Adipose tissue (tissue), 3 donors: ENCODE data around the gene WEE2. TPM values are rescaled to one million over a fixed set of nuclear protein-coding genes. Genes with fewer than 3 reads are reported as not detected.
"Not testable (repeated sequence)": the region's sequence is repeated elsewhere in the genome, so short reads cannot be mapped to it uniquely, and the experiment has no call there.

ENCODE experiments used
- H3K27ac ChIP-seq: one replicate; pipeline ENCODE4 v1.5.1; 2013; ENCODE audit warnings: low read depth, low read length
- WGBS, 3 donors: extraction: QIAGEN DNeasy Blood & Tissue Kit; methylation state at CpG; one replicate each; pipeline ENCODE4 v1.1.7; 2013; 5-methylcytosine and 5-hydroxymethylcytosine counted together
- polyA plus RNA-seq, 3 donors: library from polyadenylated mRNA; stranded (reverse); fragments of 200-250 nt; gene quantifications; one replicate each; pipeline ENCODE4 v1.2.3, GENCODE V29; 2013
- donor health status: healthy with polysubstance abuse.
- donor health status: Bipolar disorder and iron deficiency.
- donor health status: healthy.

Gene WEE2
- polyA plus RNA-seq, 3 donors: 0.12 TPM; not detected in 2

DNA sequence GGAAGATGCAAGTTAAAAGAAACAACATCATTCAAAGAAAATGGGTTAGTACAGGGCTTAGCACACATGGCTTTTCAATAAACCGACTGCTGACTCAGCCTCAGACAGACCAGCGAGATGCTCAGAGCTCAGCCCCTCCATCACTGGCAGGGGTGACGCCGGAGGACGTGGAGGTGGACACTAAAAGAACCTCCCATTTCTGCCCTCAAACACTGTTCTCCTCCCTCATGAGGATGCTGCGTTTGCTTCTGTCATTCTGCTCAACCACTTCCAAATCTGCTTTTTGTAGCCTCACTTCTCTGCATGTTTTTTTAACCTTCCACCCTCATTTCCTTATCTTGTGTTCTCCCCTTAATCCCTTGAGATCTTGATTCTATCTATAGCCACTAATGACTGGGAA, 21.5 kb upstream of the WEE2 start:
- 59 to 91% (median 62%) methylated on average over 6 of the region's 6 CpGs for WGBS, 3 donors
- H3K27ac ChIP-seq: no peak overlapping the region

DNA sequence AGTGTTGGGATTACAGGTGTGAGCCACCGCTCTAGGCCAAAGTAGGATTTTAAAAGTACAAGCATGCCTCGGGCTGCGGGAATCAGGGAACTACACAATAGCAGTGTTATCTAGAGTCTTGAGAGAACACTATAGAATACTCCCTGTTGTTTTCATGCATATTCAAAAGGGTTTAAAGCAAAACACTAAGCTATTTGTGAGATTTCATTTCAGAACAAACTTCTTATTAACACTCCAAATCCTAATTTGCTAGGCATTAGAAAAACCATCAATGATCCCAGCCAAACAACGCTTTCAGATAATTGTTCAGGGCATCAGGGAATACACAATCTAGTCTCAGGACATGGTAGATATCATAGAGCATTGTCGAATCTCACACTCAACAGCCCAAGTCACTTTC, 20.1 kb upstream of the WEE2 start:
- 91 to 96% (median 94%) methylated on average over 5 of the region's 5 CpGs for WGBS, 3 donors

DNA sequence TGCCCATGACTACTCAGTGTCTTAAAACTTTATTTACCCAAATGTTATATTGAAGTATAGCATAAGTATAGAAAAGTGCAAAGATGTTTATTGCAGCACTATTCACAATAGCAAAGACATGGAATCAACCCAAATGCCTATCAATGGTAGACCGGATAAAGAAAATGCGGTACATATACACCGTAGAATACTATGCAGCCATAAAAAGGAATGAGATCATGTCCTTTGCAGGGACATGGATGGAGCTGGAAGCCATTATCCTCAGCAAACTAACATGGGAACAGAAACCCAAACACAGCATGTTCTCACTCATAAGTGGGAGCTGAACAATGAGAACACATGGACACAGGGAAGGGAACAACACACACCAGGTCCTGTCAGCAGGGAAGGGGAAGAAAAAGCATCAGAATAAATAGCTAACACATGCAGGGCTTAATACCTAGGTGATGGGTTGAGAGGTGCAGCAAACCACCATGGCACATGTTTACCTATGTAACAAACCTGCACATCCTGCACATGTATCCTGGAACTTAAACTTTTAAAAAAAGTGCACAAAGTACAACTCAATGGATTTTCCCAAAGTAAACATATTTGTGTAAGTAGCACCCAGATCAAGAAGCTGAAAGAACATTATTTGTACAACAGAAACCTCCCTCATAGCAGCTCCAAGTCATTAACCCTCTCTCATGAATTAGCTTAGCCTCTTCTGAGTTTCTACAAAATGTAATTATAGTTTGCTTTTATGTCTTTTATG, 18.9 kb upstream of the WEE2 start:
- not testable (repeated sequence) for H3K27ac ChIP-seq
- 95 to 100% (median 98%) methylated on average over 3 of the region's 3 CpGs for WGBS, 3 donors

More for the DNA sequence above, 20.1 kb upstream of the WEE2 start:
- no peak overlapping the region for H3K27ac ChIP-seq

DNA sequence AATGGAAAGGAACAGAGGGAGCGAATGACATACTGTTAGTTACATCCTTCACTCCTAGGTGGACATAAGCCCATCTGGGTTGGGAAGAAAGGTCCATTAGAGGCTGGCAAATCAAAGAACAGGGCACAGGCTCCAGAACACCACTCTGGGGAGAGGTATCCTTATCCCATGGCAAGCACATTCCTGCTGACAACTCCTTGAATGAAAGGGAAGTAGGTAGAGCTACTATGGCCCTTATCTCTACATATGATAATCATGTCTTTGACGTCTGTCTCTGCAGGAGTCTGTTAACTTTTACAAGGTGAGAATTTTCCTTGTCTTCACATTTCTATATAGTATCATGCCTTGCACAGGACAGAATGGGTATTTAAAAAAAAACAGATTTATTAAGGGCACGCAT, 16.6 kb upstream of the WEE2 start:
- 79 to 89% (median 88%) methylated on average over 3 of the region's 3 CpGs for WGBS, 3 donors
- no peak overlapping the region for H3K27ac ChIP-seq

DNA sequence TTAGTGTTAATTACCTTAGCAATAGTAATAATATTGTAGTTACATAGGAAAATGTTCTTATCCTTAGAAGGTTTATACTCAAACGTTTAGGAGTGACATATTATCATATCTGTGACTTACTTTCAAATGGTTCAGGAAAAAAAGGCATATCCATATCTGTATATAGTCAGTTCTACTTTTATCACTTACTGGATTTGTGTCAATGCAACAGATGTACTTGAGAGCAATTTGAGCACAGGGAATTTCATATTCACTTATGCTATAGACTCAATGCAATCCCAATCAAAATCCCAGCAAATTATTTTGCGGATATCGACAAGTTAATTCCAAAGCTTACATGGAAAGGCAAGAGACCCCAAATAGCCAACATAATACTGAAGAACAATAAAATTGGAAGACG, 16.2 kb upstream of the WEE2 start:
- WGBS, 3 donors: 80 to 92% (median 87%) methylated on average over 4 of the region's 4 CpGs
- no peak overlapping the region for H3K27ac ChIP-seq

GRCh38 chr7:141693082-141693481, 15.1 kb upstream of the WEE2 start:
- H3K27ac ChIP-seq: no peak overlapping the region
- WGBS, 3 donors: 63 to 97% (median 95%) methylated on average over 3 of the region's 3 CpGs

DNA sequence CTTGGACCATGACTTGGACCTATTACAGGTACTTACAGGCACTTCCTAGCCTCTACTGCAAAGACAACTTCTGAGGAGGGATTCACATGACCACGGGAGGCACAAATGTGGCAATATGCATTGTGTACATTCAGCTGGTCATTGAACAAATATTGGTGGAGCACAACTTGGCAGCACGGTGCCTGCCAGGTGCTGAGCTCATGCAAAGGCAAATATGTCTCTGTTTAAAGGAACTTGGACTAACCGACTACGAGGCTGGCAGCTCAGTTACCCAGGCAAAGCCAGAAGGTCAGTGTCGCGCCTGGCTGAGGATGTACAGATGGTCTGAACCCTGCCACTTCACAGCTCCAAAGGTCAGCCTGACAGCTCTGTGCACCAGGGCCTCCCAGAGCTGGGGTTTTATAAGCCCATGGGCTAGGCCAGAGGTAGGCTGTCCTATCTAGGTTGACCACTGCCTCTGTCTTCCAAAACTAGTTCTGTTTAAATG, 12.3 kb upstream of the WEE2 start:
- H3K27ac ChIP-seq: no peak overlapping the region
- 30 to 88% (median 86%) methylated on average over 6 of the region's 6 CpGs for WGBS, 3 donors

DNA sequence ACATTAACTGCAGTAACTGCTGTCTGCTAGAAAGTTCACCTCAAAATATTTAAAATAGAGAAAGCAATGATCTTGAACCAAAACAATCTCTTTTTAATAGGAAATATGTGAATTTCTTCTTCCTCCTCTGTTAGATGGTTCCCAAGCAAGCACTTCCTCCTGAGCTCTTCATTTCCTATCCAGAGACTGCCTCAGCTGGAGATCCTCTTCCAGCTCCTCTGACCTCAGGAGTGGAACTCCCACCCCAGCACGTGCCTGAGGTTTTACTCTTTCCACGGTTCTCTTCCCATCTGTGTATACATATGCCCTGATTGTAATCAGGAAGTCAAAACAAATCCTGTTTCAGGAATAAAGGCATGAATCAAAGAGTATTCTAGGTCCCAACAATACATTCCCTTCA, 11.8 kb upstream of the WEE2 start:
- 20 to 33% (median 21%) methylated on average over 2 of the region's 2 CpGs for WGBS, 3 donors
- no peak overlapping the region for H3K27ac ChIP-seq

DNA sequence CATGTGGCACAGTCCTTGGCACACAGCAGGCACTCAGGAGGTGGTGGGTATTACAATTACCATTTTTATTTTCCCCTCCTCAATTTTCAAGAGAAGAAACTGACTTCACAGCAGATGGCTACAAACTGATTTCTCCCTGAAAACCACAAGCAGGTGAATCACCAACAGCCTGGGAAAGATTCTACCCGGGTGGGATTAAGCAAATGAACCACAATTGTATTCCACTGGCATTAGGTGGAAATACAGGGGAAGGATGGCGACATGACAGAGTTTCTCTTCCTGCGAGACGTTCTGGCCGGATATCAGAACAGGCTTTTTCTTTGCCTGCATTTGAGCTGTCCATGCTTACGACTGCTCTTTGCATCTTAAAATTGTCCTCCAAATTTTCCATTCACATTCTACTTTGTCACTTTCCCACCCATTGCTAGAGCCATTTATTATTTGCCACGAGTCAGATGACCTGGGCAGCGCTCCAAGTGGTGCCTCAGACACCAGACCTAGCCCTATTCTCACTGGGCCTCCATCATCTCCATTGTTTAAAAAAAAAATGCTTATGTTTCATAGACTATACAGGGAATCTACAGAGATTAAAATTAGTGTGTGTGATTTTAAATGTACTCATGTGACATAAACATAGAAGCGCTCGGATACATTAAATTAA, 10.8 kb upstream of the WEE2 start:
- 65 to 73% (median 71%) methylated on average over 10 of the region's 10 CpGs for WGBS, 3 donors
- no peak overlapping the region for H3K27ac ChIP-seq

GRCh38 chr7:141698247-141699015, 9.7 kb upstream of the WEE2 start:
- 62 to 100% (median 70%) methylated on average over 1 of the region's 1 CpG for WGBS, 3 donors
- H3K27ac ChIP-seq: no peak overlapping the region

- no peak overlapping the region for H3K27ac ChIP-seq
- WGBS, 3 donors: 52 to 84% (median 84%) methylated on average over 3 of the region's 3 CpGs
Measured at GRCh38 chr7:141699860-141700259, 8.3 kb upstream of the WEE2 start.

DNA sequence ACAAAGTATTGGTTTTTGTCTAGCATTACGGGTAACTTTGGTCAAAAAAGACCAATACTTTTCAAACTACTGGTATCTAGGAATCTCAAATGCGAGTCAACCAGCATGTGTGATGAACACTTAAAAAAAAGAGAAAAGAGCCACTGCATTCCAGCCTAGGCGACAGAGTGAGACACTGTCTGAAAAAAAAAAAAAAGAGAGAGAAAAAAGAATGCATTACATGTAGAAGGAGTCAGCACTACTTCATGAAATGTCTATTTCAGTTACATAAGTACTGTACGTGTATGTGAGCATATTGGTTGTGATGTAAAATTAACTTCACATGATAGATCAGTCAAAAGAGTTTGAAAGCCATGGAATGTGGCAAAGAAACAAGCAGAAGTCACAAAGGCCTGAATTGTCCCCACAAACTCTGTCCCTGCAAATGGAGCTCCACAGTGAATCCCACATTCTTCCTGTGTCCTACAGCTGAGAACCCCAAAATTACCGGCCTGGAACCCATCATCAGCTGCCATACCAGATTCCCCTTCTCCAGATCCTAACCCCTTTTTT, 7.8 kb upstream of the WEE2 start:
- WGBS, 3 donors: 56 to 70% (median 70%) methylated on average over 5 of the region's 5 CpGs
- H3K27ac ChIP-seq: no peak overlapping the region

DNA sequence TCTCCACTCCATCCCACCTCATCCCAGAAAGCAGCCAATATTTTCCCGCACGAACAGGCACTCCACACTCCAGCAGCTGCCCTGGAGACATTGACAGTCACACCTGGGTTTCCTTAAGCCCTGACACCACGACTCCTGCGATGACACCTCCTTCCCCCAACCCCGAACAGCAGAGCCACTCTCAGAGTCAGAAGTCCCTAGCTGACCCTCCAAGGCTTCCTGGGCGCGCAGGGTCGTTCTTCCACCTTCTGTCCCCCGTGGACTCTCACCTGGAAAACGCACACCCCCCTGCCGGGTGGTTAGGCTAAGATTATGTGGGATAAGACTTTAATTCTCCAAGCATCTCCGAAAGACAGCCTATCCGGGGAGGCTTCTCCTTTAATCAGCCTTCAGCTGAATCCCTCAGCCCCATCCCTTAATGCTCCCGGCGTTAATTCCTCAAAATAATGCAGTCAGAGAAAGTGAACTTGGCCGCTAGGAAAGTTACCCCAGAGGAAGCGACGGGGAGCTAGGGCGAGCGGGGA, 7.2 kb upstream of the WEE2 start:
- 14 to 16% (median 16%) methylated on average over 16 to 20 of the region's 20 CpGs for WGBS, 3 donors

DNA sequence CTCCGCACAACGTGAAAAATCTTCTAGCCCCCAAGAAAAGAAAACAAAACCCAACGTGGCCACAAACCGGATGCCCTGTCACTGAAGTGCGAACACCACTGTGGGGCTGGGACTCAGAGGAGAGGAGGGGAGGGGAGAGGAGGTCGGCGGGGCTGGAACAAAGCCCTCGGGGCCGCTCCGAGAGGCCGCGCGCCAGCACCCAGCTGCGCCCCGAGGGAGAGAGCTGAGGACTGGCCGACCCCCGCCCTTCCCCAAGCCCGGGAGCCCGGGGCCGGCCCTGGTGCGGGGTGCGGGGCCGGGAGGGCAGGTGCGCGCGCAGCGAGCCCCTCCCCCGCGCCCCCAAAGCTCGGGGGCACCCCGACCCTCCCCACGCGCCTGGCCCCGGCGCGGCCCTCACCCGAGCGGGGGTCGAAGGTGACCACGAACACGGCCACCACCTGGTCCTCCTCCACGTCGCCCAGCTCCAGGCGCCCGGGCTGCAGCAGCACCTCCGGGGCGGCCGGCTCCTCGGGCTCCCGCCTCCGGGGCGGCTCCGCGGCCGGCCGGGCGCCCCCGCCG, 6.6 kb upstream of the WEE2 start:
- WGBS, 3 donors: 1% methylated on average over 43 to 59 of the region's 59 CpGs
- no peak overlapping the region for H3K27ac ChIP-seq

More for the DNA sequence above, 7.2 kb upstream of the WEE2 start:
- H3K27ac ChIP-seq: no peak overlapping the region

DNA sequence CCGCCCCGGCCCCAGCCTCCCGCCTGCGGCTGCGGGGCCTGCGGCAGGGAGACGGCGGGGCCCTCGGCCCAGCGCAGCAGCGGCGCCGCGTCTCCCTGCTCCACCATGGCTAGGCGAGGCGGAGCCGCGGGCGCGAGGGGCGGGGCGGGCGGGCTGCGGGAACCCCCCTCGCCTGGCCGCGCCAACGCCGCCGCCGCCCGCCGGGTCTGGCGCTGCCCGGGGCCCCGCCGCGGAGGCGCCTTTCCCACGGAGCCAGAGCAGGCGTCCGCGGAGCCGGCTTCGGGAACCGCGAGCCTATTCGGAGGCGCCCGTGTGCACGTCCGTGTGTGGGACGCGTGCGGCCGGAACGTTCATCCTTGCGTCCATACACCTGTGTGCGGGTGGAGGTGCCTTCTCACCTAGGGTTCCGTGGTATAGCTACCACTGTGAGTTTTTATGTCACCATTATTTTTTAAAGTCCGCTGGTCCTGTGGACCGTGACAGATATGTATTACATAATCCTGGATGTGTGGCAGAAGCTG, 6.0 kb upstream of the WEE2 start, which contains the start of gene DENND11:
Gene DENND11 (minus strand): TSS at position 120 of the 521 bp plus-strand sequence. CDS start 13 bp downstream, at position 107.
- H3K27ac ChIP-seq: no peak within 1 kb of the TSS
- WGBS, 3 donors: 0 to 1% (median 0%) methylated on average over 52 to 62 of the region's 62 CpGs

DNA sequence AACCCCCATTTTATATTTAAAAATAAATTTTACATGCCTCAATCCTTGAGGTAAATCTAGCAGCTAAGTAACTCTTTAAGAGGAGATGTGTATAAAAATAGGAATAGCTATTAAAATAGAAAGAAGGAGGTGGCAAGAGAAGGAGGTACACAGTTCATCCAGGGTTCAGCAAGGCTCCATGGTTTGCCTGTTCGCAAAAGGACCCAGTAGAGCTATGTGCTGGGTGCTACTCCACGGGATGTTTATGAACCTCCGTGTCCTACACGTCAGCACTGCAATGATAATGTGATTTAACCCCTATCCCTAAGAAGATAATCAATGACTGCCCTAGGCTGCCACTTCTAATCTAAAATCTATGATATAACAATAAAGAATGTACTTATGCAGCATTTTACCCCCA, 5.3 kb upstream of the WEE2 start:
- H3K27ac ChIP-seq: no peak overlapping the region
- 52 to 77% (median 60%) methylated on average over 4 of the region's 4 CpGs for WGBS, 3 donors

DNA sequence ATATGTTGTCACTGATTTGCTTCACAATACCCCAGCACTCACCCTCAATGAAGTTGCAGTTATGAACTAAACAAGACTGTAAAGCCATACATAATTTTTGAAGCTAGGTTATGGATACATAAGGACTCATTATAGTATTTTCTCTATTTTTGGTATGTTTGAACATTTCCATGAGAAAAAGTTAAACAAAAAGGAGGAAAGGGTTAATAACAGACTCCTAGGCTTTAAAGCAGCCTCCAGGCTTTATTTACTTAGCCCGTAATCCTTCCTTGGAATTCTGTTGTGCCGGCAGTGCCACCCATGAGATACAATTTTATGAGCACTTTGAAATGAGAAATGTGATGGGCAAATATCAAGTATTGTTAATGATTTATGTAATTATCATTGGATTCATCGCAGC, 4.0 kb upstream of the WEE2 start:
- 38 to 89% (median 77%) methylated on average over 3 of the region's 3 CpGs for WGBS, 3 donors
- no peak overlapping the region for H3K27ac ChIP-seq

DNA sequence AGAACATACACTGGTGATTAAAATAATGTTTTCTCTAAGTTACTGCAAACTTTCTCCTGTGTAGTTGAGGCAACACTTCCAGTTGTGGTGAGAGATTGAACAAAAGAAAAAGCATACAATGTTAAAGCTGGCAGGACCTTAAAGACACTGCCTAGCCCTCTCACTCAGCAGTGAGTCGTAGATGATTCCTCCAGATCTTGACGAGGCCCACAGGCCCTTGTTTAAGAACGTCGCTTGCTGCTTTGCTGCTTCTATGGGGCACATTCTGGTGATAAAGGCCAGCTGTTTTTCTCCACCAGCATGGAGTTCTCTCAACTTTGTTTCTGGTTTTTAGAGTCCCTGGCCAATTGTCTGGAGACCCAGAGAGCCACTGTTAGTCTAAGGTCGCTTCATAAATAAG, 3.4 kb upstream of the WEE2 start:
- no peak overlapping the region for H3K27ac ChIP-seq
- 88 to 93% (median 88%) methylated on average over 5 of the region's 5 CpGs for WGBS, 3 donors
